ENCODE measurements around the gene IL11RA. TPM values are rescaled to one million over a fixed set of nuclear protein-coding genes. Genes with fewer than 3 reads are reported as not detected.

The IL11RA gene
- total and polyA plus RNA-seq, 9 of the 15 experiments (the other 6 are each of a cell fraction or from before 2014, with no cell fraction given), result 0.11 to 5.8 (median 2.8) TPM

DNA sequence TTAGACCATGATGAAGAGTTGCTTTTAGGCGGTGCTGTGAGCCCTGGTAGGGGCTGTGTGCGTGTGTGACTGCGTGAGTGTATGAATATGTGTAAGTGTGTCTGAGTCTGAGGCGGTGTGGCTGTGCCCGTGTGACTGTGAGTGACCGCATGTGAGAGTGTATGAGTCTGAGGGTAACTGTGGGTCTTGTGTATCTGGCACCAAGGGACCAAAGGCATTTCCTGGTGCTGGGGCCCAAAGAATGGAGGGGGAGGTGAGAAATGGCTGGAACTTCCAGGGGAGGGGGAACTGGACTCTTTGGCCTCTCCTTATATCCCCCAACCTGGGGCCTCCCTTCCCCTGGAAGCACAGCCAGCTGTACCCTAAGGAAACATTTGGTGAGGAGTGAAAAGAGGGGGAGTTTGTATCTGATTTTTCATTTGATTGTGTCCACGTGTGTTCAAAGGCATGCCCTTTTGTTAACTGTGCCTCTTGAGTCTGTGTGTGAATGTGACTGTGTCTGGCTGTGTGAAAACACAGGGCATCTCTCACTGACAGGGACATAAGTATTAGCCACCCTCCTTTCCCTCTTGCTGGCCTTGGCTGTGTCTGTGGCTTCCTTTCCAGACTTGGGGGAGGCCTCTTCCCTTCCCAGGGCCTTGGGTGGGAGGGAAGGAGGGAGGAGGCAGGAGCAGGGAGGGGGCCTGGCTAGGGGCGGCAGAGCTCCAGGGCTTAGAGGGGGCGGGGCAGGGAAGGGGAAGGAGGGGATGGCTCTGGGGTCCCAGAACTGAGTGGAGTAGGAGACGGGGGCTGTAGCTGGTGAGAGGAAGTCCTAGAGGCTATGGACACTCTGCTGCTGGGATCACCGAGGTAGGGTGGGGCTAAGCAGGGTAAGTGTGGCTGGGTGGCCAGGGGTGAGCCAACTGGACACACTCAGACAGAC lies 1.4 kb downstream of the IL11RA start:
- ATAC-seq, result peak; percentile 3; the same call in 1 of the 3 replicates
- POLR2A ChIA-PET, result interaction anchor here (1.0 kb wide), 1 partner anchor 10 kb away, joined by 3 read pairs; no protein-coding TSS in a partner anchor
- TF ChIP-seq, protein P1, sequence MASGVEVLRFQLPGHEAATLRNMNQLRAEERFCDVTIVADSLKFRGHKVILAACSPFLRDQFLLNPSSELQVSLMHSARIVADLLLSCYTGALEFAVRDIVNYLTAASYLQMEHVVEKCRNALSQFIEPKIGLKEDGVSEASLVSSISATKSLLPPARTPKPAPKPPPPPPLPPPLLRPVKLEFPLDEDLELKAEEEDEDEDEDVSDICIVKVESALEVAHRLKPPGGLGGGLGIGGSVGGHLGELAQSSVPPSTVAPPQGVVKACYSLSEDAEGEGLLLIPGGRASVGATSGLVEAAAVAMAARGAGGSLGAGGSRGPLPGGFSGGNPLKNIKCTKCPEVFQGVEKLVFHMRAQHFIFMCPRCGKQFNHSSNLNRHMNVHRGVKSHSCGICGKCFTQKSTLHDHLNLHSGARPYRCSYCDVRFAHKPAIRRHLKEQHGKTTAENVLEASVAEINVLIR (CRISPR knock-in tag; IDR thresholded peaks at IDR 0.05), result no peak
- TF ChIP-seq, protein P2, sequence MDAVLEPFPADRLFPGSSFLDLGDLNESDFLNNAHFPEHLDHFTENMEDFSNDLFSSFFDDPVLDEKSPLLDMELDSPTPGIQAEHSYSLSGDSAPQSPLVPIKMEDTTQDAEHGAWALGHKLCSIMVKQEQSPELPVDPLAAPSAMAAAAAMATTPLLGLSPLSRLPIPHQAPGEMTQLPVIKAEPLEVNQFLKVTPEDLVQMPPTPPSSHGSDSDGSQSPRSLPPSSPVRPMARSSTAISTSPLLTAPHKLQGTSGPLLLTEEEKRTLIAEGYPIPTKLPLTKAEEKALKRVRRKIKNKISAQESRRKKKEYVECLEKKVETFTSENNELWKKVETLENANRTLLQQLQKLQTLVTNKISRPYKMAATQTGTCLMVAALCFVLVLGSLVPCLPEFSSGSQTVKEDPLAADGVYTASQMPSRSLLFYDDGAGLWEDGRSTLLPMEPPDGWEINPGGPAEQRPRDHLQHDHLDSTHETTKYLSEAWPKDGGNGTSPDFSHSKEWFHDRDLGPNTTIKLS (IDR thresholded peaks at IDR 0.05; ENCODE audit: borderline replicate concordance, low read depth), result no peak
- TF ChIP-seq ZNF707 (CRISPR knock-in tag; conservative IDR thresholded peaks at IDR 0.05), result no peak
- TF ChIP-seq POLR2A (conservative IDR thresholded peaks at IDR 0.05), result 0 out of 2 replicates have a peak, but pooled peaks have one; percentile 15

More for the DNA sequence above, 1.4 kb downstream of the IL11RA start:
- Histone ChIP-seq H3K27ac (ENCODE audit: extremely low read depth, low read depth, low read length) (peak overlapping the region; percentile 72), H3K36me3 (ENCODE audit: control insufficient read depth, insufficient read depth, low read length) (peaks cover 22% of the 10 kb centered on the region; the same call in 2 of the 3 replicates), H3K9me1 (ENCODE audit: control insufficient read depth, insufficient read depth, low read length) (peaks cover 3% of the 10 kb centered on the region), H2AFZ (ENCODE audit: low read depth, low read length) (peak overlapping the region; percentile 76), H3K9me3 (replicated peaks; ENCODE audit: control insufficient read depth, insufficient read depth, low read depth, low read length) (no peaks in the 10 kb centered on the region), H3K4me3 (no peak overlapping the region), H3K4me2 (ENCODE audit: insufficient read depth, low read length) (peak overlapping the region; percentile 98), H3K27me3 (ENCODE audit: control insufficient read depth in 2 of 2, insufficient read depth in 2 of 2, low read length in 2 of 2) (no peaks in the 10 kb centered on the region), H3K9ac (ENCODE audit: insufficient read depth in 1 of 2, low read depth in 2 of 2, low read length in 2 of 2) (peak overlapping the region; percentile 37 to 87; a peak in 3 of 4 replicates), H3K4me1 (replicated peaks in 1 of 2; ENCODE audit: control insufficient read depth in 2 of 2, insufficient read depth in 2 of 2, low read length in 2 of 2) (peaks cover 29 to 43% of the 10 kb centered on the region in 2 experiments), H4K20me1 (replicated peaks; ENCODE audit: control insufficient read depth, insufficient read depth, low read length) (no peaks in the 10 kb centered on the region), H3K79me2 (ENCODE audit: control insufficient read depth, insufficient read depth, low read length) (peaks cover 3% of the 10 kb centered on the region; the same call in 2 of the 3 replicates)
- intact Hi-C loops (cut with micrococcal nuclease), result no loop called here
- WGBS (ENCODE audit: insufficient coverage, low coverage, missing lambda C conversion rate), result 43% methylated on average over 4 of the region's 11 CpGs
- DNase-seq (ENCODE audit: extremely low read depth in 1 of 4, low spot score in 3 of 4) (peak in 2 of 4 experiments; percentile 39 to 51), FAIRE-seq (peak; percentile 46)
- CTCF ChIA-PET (ENCODE audit: low intra/inter-chr PET ratio), result no interaction called here
- in situ Hi-C loops (cut with MboI), result no loop called here
- no TSS peak for BruUV-seq (replicated peaks)
